ENCODE measurements around the gene HK2. TPM values are rescaled to one million over a fixed set of nuclear protein-coding genes. Genes with fewer than 3 reads are reported as not detected.

The HK2 gene
- polyA plus RNA-seq, 2 of the 4 experiments (the other 2 are of a cell fraction): 0.37 to 1.2 TPM

GRCh38 chr2:74858281-74858680, 24.4 kb downstream of the HK2 start:
- WGBS (ENCODE audit: missing lambda C conversion rate): 75% methylated on average over 3 of the region's 3 CpGs
- DNase-seq (ENCODE audit: low read depth in 1 of 2, low spot score in 1 of 2) (no peak), ATAC-seq (no peak), FAIRE-seq (no peak)
- Histone ChIP-seq H3K4me2 (no peak overlapping the region), H3K9me3 (no peaks in the 10 kb centered on the region), H3K4me3 (no peak overlapping the region), H3K4me1 (peaks cover 10% of the 10 kb centered on the region), H3K27ac (no peak overlapping the region)
- ChIA-PET CTCF (interaction anchor here (0.6 to 1.3 kb wide), 2 partner anchors 17 to 1622 kb away, joined by 3 to 4 read pairs; no protein-coding TSS in a partner anchor), POLR2A (no interaction called here)
- TF ChIP-seq ESRRA (IDR thresholded peaks at IDR 0.05; ENCODE audit: borderline replicate concordance, low read length) (no peak), FOSB (CRISPR knock-in tag; IDR thresholded peaks at IDR 0.05) (no peak)

DNA sequence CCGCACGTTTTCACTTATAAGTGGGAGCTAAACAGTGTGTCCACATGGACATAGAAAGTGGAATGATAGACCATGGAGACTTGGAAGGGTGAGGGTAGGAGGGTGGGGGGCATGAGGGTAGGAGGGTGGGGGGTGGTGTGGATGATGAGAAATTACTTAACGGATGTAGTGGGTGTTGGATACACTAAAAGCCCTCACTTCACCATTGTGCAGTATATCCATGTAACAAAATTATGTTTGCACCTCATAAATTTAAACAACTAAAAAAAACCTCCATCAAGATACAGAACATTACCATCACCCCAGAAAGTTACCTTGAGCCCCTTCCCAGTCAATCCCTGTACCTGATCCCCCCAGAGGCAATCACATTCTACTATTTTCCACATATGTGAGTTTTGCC, 26.2 kb downstream of the HK2 start:
- H3K4me2 ChIP-seq: no peak overlapping the region
- no peak for DNase-seq (ENCODE audit: low read depth in 1 of 2, low spot score in 1 of 2)
- no peak overlapping the region for H3K4me3 ChIP-seq
- H3K9me3 ChIP-seq: no peaks in the 10 kb centered on the region
- CTCF ChIA-PET: interaction anchor here (5.2 kb wide), 1 partner anchor 15 kb away, joined by 57 read pairs; no protein-coding TSS in a partner anchor
- ATAC-seq: no peak
- no peak overlapping the region for H3K27ac ChIP-seq
- TF ChIP-seq SMC3 (IDR thresholded peaks at IDR 0.05) (no peak), ESRRA (IDR thresholded peaks at IDR 0.05; ENCODE audit: borderline replicate concordance, low read length) (no peak)
- POLR2A ChIA-PET: no interaction called here
- no peak for FAIRE-seq
- peaks cover 10% of the 10 kb centered on the region for H3K4me1 ChIP-seq
- whole genome bisulfite sequencing (ENCODE audit: missing lambda C conversion rate): 86% methylated on average over 3 of the region's 3 CpGs

DNA sequence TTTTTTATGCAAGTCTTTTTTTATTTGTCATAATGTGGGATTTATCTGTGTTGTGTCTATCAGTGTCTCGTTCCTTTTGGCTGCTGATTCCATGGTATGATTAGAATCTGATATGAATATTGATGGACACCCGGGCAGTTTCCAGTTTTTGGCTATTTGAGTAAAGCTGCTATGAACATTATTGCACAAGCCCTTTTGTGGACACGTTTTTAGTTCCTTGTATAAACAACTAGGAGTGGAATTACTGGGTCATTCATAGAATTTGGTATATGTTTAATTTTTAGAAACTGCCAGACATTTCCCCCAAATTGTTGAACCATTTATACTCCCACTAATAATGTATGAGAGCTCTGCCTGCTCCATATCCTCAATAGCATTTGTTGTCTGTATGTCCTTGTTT, 26.6 kb downstream of the HK2 start:
- Histone ChIP-seq H3K4me3 (no peak overlapping the region), H3K4me2 (no peak overlapping the region), H3K27ac (no peak overlapping the region), H3K9me3 (no peaks in the 10 kb centered on the region), H3K4me1 (peaks cover 10% of the 10 kb centered on the region)
- FAIRE-seq (no peak), DNase-seq (ENCODE audit: low read depth in 1 of 2, low spot score in 1 of 2) (no peak), ATAC-seq (no peak)
- WGBS (ENCODE audit: missing lambda C conversion rate): 31% methylated on average over 3 of the region's 3 CpGs
- POLR2A ChIA-PET: no interaction called here
- TF ChIP-seq RAD21 (conservative IDR thresholded peaks at IDR 0.05 in 1 of 2, IDR thresholded peaks at IDR 0.05 in 1 of 2) (no peak), HOXB13 (CRISPR knock-in tag; IDR thresholded peaks at IDR 0.05; ENCODE audit: low read depth) (no peak), HEYL (CRISPR knock-in tag; IDR thresholded peaks at IDR 0.05) (no peak), CBX2 (IDR thresholded peaks at IDR 0.05; ENCODE audit: borderline replicate concordance, low read depth) (no peak), MAZ (IDR thresholded peaks at IDR 0.05; ENCODE audit: borderline replicate concordance, low read depth, low read length) (no peak), EHF (CRISPR knock-in tag; IDR thresholded peaks at IDR 0.05) (no peak), RFX5 (IDR thresholded peaks at IDR 0.05) (no peak), HMGXB4 (CRISPR knock-in tag; IDR thresholded peaks at IDR 0.05; ENCODE audit: borderline replicate concordance) (no peak), USF2 (IDR thresholded peaks at IDR 0.05) (no peak)
- TF ChIP-seq, protein P1, sequence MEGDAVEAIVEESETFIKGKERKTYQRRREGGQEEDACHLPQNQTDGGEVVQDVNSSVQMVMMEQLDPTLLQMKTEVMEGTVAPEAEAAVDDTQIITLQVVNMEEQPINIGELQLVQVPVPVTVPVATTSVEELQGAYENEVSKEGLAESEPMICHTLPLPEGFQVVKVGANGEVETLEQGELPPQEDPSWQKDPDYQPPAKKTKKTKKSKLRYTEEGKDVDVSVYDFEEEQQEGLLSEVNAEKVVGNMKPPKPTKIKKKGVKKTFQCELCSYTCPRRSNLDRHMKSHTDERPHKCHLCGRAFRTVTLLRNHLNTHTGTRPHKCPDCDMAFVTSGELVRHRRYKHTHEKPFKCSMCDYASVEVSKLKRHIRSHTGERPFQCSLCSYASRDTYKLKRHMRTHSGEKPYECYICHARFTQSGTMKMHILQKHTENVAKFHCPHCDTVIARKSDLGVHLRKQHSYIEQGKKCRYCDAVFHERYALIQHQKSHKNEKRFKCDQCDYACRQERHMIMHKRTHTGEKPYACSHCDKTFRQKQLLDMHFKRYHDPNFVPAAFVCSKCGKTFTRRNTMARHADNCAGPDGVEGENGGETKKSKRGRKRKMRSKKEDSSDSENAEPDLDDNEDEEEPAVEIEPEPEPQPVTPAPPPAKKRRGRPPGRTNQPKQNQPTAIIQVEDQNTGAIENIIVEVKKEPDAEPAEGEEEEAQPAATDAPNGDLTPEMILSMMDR (IDR thresholded peaks at IDR 0.05): no peak
- CTCF ChIA-PET: interaction anchor here (5.2 kb wide), 1 partner anchor 15 kb away, joined by 57 read pairs; no protein-coding TSS in a partner anchor

DNA sequence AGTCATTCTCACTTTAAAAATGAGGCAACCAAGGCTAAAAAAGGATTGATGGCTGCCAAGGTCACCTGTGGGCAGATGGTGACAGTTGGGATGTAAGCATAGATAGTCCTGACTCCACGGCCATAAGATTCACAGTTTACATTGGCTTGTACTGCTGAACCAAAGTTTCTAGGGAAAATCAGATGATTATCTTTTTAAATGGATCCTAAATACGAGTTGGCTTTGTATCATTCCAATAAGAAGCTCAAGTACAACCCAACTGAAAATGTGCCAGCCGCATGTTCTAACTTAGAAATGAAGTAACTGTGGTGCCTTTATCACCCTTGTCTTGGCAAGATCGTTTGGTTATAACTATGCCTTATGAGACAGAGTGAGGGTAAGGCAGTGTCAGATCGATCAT, 27.6 kb downstream of the HK2 start:
- H3K4me3 ChIP-seq: no peak overlapping the region
- ATAC-seq (no peak), FAIRE-seq (no peak), DNase-seq (ENCODE audit: low read depth in 1 of 2, low spot score in 1 of 2) (no peak)
- POLR2A ChIA-PET: no interaction called here
- H3K4me2 ChIP-seq: no peak overlapping the region
- no peak overlapping the region for H3K27ac ChIP-seq
- CTCF ChIA-PET: interaction anchor here (1.3 to 5.2 kb wide), 3 partner anchors 14 to 779 kb away, joined by 3 to 57 read pairs (median 3); no protein-coding TSS in a partner anchor
- 65% methylated on average over 5 of the region's 5 CpGs for WGBS (ENCODE audit: missing lambda C conversion rate)
- H3K4me1 ChIP-seq: peaks cover 7% of the 10 kb centered on the region; the same call in 2 of the 3 replicates
- H3K9me3 ChIP-seq: no peaks in the 10 kb centered on the region
- TF ChIP-seq, protein P2, sequence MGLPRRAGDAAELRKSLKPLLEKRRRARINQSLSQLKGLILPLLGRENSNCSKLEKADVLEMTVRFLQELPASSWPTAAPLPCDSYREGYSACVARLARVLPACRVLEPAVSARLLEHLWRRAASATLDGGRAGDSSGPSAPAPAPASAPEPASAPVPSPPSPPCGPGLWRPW (IDR thresholded peaks at IDR 0.05): no peak
- no peak for TF ChIP-seq ATOH8 (CRISPR knock-in tag; IDR thresholded peaks at IDR 0.05; ENCODE audit: low read depth)
- TF ChIP-seq EHF (CRISPR knock-in tag; IDR thresholded peaks at IDR 0.05): no peak
- TF ChIP-seq MAX (IDR thresholded peaks at IDR 0.05): no peak
- TF ChIP-seq JUNB (IDR thresholded peaks at IDR 0.05): no peak
- TF ChIP-seq SREBF2 (IDR thresholded peaks at IDR 0.05): no peak
- TF ChIP-seq MYC (IDR thresholded peaks at IDR 0.05; ENCODE audit: borderline replicate concordance, low read length): no peak
- no peak for TF ChIP-seq USF2 (IDR thresholded peaks at IDR 0.05)
- no peak for TF ChIP-seq RCOR1 (IDR thresholded peaks at IDR 0.05; ENCODE audit: low read depth, low read length)
- TF ChIP-seq SMC3 (IDR thresholded peaks at IDR 0.05): no peak
- TF ChIP-seq EP300 (IDR thresholded peaks at IDR 0.05): no peak
- TF ChIP-seq KDM1A (IDR thresholded peaks at IDR 0.05; ENCODE audit: low read depth): no peak
- TF ChIP-seq FOSB (CRISPR knock-in tag; IDR thresholded peaks at IDR 0.05): no peak
- no peak for TF ChIP-seq GATA3 (IDR thresholded peaks at IDR 0.05; ENCODE audit: borderline replicate concordance)
- no peak for TF ChIP-seq HOXB5 (CRISPR knock-in tag; IDR thresholded peaks at IDR 0.05)
- no peak for TF ChIP-seq CBX2 (IDR thresholded peaks at IDR 0.05; ENCODE audit: borderline replicate concordance, low read depth)

Data from A549 (cell line).